ENCODE results near the gene CHCHD6.

The CHCHD6 gene

DNA sequence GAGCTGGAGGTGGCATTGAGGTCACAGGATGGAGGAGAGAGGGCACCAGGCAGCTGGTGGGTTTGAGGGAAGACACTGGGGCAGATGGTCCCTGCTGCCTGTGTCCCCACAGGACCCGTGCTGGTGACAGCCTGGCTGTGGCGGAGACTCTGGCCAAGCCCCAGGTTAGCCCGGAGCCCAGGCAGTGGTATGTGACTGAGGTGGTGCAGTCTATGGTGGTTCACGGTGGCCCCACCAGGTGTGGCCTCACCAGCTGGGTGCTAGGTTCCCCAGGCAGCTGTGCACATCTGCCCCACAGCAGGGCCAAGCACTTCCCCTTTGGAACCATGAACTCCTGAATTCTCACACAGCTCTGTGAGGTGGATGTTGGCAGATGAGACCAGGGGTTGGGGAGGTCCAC lies 294.3 kb downstream of the CHCHD6 start:
- DNase-seq, result no peak

DNA sequence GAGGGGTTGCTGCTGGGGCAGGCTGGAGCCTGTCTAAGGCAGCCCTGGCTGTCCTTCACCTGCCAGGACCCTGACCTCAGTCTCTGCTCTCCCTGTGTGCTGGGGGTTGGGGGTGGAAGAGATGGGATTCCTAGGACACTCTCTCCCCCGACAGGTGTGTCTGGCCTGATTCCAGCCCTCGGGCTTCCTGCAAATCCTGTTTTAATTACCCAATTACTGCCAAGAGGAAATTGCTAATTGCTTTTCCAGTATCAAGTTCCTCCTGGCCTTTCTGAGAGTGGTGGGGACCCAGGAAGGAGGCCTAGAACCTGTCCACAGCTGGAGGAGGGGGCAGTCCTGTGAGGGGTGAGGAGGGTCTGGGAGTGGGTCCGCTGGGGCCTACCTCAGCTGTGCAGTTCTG lies 294.7 kb downstream of the CHCHD6 start:
- DNase-seq, result no peak

DNA sequence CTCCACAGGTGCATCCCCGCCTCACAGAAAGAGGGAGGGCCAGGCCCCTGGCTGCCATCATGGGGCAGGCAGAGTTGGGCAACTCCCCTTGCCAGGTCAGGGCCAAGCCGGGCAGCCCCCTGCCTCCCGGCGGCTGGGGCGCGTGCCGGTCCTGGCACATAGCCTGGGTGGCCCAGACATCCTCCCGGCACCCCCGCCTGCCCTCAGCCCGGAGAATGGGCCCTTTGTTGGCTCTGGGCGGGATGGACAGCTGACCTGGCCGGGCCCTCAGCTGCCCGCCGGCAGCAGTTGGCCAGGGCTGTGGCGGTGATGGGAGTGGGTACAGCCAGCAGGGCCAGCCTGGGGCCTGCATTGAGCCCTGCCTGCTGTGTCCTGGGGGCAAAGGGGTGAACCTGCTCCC lies 295.3 kb downstream of the CHCHD6 start:
- no peak for DNase-seq

DNA sequence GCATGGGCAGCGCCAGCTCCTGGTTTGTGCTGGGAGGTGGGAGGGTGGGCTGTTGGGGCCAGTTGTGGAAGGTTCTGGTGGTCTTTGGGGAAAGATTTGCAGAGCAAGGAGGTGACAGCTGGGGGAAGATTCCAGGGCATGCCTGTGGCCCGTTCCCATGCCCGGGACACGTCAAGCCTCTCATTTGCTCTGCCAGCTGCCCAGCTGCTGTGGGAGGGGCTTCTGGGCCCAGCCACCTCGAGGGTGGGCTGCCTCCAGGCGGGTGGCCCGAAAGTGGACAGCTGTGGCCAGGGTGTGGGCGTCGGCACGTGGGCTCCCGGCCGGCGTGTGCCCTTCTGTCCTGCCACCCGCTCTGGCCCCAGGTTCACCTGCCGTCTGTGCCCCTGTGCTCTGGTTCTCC lies 296.1 kb downstream of the CHCHD6 start:
- no peak for DNase-seq

DNA sequence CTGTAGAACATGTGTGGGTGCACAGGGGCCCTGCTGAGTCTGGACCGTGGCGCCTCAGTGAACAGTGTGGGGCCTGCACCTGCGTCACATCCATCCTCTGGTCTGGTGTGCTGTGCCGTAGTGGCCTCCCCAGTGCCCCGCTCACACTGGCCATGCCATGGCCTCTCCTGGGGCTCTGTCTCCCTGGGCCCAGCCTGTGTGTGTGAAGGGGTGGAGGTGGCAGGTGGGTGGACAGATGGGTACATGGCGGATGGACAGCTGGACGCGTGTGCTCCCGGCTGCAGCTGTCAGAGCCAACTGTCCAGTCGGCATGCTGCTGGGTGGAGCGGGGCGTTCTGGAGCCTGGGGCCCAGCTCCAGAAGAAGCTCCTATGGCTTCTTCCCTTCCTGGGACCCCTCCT lies 296.7 kb downstream of the CHCHD6 start:
- DNase-seq, result no peak

DNA sequence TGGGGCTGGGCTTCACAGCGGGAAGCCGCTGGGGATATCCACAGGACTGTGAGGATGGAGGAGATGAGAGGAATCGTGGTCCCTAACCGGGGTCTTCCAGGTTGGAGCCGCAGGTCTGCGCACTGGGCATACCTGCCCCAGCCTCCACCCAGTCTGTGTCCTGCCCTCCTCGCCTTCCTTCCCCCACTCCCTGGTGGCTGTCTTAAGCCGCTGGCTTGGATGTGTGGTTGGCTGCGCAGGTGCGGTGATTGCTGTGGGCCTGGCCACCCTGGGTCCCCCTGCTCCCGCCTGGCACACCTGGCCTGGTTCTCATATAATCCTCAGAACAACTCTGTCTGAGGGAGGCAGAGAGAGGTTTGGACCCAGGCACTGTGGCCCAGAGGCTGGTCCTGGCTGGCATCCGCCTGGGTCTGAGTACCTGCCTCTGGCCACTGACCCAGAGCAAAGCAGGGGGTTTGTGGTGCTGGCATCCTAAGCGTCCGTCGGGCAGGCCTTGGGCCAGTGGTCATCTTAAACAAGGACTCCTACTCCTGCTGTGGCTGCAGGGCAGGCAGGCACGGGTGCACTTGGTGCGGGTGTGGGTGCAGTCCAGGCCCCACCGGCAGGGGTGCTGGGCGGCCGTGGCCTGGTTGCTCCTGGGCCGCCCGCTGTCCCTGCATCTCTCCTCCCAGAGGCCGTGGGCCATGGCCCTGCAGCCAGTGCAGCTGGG lies 297.6 kb downstream of the CHCHD6 start:
- DNase-seq, result no peak

DNA sequence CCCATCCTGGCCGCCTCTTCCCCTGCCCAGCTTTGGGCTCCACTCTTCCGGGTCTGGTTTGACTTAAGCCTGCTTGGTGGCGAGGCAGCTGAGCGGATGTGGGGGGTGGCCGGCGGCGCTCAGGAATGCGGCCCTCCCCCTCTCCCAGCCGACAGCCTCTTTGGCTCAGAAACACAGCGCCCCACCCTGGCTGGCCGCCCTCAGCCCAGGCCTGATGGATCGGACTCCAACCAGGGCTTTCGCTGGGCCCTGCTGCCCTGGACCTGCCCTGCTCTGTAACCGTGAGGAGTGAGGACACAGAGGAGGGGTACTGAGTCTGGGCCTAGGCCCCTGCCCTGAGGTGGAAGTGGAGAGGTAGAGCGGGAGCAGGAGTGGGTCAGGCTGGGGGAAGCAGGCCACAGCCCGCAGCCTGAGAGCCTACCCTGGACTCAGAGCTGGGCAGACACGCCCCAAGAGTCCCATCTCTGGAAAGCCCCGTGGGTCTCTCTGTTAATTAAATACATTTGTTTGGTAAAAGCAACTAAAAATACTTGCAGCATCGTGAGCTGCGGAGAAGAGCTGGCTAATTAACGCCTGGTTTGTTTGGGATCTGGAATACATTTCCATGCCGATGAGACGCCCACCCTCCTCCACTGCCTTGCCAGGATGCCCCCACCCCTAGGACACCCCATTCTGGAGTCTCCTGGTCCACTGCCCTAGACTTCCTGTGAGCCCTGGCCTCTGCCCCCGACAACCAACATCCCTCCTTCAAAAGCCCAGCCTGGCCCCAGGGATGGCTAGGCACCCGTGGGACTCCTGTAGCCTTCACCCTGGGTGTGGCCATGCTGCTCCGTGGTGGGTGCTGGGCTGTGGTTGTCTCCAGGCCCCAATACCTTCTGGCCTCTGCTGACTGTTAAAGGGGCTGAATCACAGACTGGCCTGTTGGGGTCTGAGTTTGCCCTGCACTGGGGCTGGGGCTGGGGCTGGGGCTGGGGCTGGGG lies 298.4 kb downstream of the CHCHD6 start:
- DNase-seq, result no peak

DNA sequence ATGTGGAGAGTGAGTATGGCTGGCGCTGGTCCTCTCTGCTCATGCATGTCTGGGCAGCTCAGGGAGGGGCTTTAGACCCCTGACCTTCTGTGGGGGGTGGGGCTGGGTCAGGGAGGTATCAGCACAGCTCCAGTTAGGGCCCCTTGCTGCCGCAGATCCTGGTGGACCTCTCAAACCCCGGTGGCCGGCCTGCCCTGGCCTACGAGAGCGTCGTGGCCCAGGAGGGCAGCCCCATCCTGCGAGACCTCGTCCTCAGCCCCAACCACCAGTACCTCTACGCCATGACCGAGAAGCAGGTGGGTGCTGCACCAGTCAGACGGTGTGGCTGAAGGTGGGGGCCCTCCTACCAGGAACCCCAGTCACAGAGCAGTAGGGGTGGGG lies 299.1 kb downstream of the CHCHD6 start:
- DNase-seq, result no peak

DNA sequence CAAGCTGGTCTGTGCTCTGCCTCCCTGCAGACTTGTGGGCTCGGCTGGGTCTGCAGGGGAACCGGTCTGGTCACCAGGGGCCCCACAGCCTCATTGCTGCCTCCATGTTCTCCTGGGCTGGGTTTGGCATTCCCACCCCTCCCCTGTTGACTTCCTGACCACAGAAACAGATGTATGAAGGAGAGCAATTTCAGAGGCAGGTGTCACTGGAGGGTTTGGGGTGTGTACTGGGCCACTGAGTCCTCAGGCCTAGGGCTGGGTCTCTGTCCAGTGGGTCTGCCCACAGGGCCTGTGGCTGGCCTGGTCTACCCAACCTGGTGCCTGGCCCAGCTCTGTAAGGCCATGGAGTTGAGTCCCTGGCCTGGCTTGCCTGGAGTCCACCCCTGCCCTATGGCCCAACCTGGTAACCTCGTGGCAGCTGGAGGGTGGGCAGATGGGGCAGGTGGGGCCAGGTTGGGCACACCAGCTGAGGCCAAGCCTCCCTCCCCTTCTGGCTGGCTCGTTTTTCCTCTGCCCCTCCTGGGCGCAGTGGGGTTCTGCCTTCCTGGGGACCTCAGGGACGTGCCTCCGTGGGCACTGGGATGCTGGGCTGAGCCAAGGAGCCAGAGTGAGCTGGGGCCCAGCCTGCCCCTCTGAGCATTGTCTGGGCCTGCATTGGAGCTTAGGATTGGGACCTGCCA lies 299.7 kb downstream of the CHCHD6 start:
- no peak for DNase-seq

DNA sequence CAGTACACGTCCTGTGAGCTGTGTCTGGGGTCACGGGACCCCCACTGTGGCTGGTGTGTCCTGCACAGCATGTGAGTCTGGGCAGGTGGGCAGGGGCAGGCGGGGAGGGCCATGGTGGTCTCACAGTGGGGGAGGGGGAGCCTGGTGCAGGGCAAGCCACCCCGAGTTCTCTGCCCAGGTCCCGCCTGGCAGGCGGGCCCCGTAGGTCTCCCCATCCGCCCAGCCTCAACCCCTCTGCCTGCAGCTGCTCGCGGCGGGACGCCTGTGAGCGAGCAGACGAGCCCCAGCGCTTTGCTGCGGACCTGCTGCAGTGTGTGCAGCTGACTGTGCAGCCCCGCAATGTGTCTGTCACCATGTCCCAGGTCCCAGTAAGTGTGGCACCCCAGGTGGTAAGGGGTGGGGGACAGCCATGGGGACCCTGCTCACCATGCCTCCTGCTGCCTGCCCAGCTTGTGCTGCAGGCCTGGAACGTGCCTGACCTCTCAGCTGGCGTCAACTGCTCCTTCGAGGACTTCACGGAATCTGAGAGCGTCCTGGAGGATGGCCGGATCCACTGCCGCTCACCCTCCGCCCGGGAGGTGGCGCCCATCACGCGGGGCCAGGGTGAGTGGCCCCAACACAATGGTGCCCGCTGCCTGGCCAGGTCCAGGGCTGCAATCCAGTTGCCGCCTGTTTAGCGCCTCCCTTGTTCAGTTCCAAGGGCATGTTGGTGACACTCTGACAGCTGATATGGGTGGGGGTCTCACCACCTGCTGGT lies 300.8 kb downstream of the CHCHD6 start:
- no peak for DNase-seq

DNA sequence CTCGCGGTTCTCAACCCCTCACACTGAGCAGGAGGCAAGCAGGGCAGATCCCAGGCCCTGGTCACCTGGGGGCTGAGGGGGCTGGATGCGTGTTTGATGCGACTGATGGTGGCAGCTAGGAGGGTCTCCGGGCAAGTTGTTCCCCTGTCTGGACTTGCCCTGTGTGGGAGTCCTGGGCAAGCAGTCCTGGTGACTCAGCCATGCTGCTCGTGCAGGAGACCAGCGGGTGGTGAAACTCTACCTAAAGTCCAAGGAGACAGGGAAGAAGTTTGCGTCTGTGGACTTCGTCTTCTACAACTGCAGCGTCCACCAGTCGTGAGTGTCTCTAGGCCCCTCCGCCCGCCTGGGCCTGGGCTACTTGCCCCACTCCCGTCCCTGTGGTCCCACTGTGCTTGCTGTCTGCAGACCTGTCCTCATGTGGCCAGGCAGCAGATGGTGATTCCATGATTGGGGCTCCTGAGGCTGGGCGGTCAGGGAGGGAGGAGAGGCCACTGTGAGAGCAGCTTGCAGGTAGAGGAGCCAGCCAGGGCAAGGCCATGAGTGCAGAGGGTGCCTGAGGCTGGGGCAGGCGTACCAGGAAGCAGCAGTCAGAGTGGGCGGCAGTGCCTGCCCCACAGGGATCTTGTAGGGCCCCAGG lies 301.9 kb downstream of the CHCHD6 start:
- no peak for DNase-seq

DNA sequence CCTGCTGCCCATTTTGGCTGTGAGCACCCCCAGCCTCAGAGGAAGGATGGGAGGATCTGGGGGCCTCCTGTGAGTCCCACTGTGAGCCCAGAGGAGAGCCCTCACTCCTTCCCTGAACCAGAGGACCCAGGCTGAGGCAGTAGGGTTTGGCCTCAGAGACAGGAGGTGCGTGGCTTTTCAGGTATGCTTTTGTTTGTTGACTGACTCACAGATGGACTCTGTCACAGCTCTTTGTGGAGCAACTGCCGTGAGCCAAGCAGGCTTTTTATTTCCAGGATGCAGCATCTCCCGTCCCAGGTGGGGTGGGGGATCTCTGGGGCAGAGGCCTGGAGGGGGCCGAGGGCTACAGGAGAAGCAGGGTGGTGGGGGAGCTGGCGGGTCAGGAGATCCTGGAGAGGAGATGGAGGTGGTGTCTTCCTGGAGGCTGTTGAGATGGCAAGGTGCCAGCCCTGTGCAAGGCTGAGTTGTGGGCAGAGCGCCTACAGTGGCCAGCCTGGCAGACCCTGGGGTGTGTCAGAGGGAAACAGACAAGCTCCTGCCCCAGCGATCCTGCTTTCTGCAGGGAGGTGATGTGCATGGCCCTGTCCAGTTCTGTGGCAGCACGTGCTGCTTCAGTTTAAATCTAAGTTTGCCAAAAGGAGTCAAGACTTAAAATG lies 302.9 kb downstream of the CHCHD6 start:
- DNase-seq, result no peak

DNA sequence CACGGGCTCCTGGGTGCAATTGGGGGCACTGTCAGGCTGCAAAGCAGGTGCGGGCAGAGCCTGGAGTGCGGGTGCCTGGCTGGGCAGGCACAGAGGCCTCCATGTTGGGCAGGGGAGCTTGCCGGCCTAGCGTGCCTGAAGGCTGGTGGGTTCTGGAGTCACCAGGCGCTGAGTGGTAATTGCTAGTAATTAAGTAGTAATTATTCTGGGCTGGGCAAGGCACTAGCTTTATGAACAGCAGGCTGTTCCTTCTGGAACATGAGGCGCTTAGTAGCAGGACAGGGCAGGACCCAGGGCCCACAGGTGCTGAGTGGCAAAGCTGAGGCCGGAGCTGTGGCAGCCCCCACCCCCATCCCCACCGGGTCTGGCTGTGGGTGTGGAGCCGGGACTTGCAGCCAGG lies 304.2 kb downstream of the CHCHD6 start:
- no peak for DNase-seq

DNA sequence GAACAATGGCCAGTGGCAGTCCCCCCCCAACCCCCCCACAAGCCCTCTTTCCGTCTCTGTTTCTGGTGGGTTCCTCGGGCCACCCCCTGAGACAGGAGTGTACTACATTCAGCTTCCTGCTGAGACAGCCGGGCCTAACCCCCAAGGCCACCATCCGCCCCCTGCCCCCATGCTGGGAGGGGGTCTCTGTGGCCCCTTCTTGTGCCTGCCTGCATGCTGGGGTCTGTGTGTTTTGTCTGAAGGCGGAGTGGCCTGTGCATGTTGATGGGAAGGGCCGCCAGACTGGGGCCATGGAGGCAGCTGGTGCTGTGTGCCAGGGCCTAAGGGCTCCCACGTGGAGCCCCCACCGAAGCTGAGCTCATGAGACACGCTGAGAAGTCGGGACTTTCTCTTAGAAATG lies 305.5 kb downstream of the CHCHD6 start:
- DNase-seq, result no peak

All from NCI-H1694 (cell line).